Measurements from ENCODE around the gene FBXO10. TPM values are rescaled to one million over a fixed set of nuclear protein-coding genes. Genes with fewer than 3 reads are reported as not detected.

FBXO10 gene
- total RNA-seq, 3 donors from 2014 or later, result 5.1 to 6.9 (median 5.9) TPM

DNA sequence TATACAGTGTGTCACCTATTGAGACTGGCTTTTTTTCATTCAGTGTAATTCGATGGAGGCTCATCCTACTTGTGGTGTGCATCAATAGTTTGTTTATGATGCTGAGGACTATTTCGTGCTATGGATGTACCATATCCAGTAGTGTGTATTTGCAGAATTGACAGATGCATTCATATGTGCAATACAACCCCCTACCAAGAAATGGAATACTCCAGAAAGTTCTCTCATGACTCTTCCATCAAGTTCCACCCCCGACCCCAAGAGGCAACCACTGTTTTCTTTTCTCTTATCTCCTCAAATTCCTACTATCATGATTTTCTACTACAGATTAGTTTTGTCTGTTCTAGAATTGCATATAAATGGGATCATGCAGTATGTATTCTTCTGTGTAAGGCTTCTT lies 21.9 kb downstream of the FBXO10 start:
- intact Hi-C loops (cut with DNase I; ENCODE audit: low total_unique reads), result no loop called here
- H3K9me3 ChIP-seq, result no peaks in the 10 kb centered on the region
- no peaks in the 10 kb centered on the region for H3K36me3 ChIP-seq
- H3K4me3 ChIP-seq, result no peak overlapping the region
- no peaks in the 10 kb centered on the region for H3K27me3 ChIP-seq
- no peaks in the 10 kb centered on the region for H3K4me1 ChIP-seq
- no peak overlapping the region for H3K27ac ChIP-seq
- no peak for DNase-seq (ENCODE audit: low spot score in 2 of 2)
- TF ChIP-seq, protein P1, sequence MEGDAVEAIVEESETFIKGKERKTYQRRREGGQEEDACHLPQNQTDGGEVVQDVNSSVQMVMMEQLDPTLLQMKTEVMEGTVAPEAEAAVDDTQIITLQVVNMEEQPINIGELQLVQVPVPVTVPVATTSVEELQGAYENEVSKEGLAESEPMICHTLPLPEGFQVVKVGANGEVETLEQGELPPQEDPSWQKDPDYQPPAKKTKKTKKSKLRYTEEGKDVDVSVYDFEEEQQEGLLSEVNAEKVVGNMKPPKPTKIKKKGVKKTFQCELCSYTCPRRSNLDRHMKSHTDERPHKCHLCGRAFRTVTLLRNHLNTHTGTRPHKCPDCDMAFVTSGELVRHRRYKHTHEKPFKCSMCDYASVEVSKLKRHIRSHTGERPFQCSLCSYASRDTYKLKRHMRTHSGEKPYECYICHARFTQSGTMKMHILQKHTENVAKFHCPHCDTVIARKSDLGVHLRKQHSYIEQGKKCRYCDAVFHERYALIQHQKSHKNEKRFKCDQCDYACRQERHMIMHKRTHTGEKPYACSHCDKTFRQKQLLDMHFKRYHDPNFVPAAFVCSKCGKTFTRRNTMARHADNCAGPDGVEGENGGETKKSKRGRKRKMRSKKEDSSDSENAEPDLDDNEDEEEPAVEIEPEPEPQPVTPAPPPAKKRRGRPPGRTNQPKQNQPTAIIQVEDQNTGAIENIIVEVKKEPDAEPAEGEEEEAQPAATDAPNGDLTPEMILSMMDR (IDR thresholded peaks at IDR 0.05), result no peak
- TF ChIP-seq POLR2AphosphoS5 (IDR thresholded peaks at IDR 0.05) (no peak), POLR2A (IDR thresholded peaks at IDR 0.05) (no peak)

DNA sequence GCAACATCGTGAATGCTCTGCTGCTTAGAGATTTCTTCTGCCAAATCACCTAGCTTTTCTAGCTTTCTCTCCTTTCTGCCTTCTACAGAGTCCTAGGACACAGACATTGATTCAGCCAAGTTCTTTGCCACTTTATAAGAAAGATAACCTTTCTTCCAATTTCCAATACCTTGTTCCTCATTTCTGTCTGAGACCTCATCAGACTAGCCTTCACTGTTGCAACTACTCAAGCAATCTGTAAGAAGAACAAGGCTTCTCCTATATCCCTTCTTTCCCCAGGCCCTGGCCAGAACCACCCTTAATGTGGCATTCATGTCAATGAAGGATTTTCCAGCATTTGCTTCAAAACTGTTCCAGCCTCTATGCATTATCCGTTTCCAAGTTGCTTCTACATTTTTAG lies 24.3 kb downstream of the FBXO10 start:
- no peak for DNase-seq (ENCODE audit: low spot score in 2 of 2)
- Histone ChIP-seq H3K4me3 (no peak overlapping the region), H3K9me3 (no peaks in the 10 kb centered on the region), H3K27ac (no peak overlapping the region), H3K4me1 (no peaks in the 10 kb centered on the region), H3K27me3 (no peaks in the 10 kb centered on the region), H3K36me3 (no peaks in the 10 kb centered on the region)
- intact Hi-C loops (cut with DNase I; ENCODE audit: low total_unique reads), result no loop called here
- TF ChIP-seq POLR2A (IDR thresholded peaks at IDR 0.05) (no peak), POLR2AphosphoS5 (IDR thresholded peaks at IDR 0.05) (no peak)
- TF ChIP-seq, protein P1 (IDR thresholded peaks at IDR 0.05), result no peak

DNA sequence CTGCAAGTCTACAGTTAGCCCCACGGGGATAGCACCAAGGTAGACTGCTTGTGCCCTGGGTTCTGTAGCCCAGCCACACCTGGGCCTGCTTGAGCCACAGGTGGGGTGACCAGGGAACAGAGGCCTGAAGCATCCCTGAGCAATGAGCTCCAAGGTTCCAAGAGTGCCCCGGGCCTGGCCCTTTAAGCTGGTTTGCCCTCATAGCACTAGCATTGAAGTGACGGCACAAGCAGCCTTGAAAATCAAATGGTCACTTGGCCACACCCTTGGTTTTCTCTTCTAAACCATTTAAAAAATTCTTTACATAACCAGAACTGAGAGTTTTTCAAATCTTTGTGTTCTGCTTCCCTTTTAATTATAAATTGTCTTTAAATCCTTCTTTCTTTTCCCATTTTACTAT lies 24.7 kb downstream of the FBXO10 start:
- no peaks in the 10 kb centered on the region for H3K27me3 ChIP-seq
- no peaks in the 10 kb centered on the region for H3K9me3 ChIP-seq
- no peaks in the 10 kb centered on the region for H3K4me1 ChIP-seq
- intact Hi-C loops (cut with DNase I; ENCODE audit: low total_unique reads), result no loop called here
- DNase-seq (ENCODE audit: low spot score in 2 of 2), result no peak
- no peak overlapping the region for H3K27ac ChIP-seq
- no peaks in the 10 kb centered on the region for H3K36me3 ChIP-seq
- H3K4me3 ChIP-seq, result no peak overlapping the region
- TF ChIP-seq POLR2AphosphoS5 (IDR thresholded peaks at IDR 0.05) (no peak), POLR2A (IDR thresholded peaks at IDR 0.05) (no peak)
- TF ChIP-seq, protein P1 (IDR thresholded peaks at IDR 0.05), result no peak

DNA sequence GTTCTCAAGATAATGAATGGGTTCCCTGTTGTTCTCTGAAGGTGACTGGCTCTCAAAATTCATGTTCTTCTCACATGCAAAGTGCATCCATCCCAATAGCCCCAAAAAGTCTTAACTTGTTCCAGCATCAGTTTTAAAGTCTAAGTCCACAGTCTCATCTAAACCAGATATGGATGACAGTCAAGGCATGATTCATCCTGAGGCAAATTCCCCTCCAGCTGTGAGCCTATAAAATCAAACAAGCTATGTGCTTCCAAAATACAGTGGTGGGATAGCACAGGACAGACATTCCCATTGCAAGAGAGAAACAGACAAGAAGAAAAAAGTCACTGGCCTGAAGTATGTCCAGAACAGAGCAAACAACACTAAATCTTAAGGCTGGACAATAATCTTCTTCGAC lies 25.4 kb downstream of the FBXO10 start:
- intact Hi-C loops (cut with DNase I; ENCODE audit: low total_unique reads), result no loop called here
- TF ChIP-seq POLR2A (IDR thresholded peaks at IDR 0.05) (no peak), POLR2AphosphoS5 (IDR thresholded peaks at IDR 0.05) (no peak)
- TF ChIP-seq, protein P1 (IDR thresholded peaks at IDR 0.05), result no peak
- Histone ChIP-seq H3K9me3 (no peaks in the 10 kb centered on the region), H3K27ac (no peak overlapping the region), H3K4me3 (no peak overlapping the region), H3K4me1 (no peaks in the 10 kb centered on the region), H3K27me3 (no peaks in the 10 kb centered on the region), H3K36me3 (no peaks in the 10 kb centered on the region)
- no peak for DNase-seq (ENCODE audit: low spot score in 2 of 2)

DNA sequence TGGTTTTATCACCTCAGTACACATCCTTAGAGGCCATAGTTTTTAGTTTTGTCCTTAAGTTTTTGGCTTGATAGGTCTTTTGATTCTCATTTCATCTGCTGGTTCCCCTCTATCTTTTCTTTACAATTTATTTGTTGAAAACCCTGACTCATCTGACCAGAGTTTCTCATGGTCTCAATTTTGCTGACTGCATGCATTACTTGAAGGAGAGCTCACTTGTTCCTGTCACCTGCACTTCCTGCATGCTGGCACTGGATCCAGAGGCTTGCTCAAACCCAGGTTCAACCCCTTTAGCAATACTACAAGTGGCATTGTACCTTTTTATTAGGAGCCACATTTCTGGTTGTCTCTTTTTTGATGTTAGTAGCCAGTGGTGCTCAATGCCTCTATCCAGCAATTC lies 26.7 kb downstream of the FBXO10 start:
- intact Hi-C loops (cut with DNase I; ENCODE audit: low total_unique reads), result no loop called here
- H3K4me1 ChIP-seq, result no peaks in the 10 kb centered on the region
- no peaks in the 10 kb centered on the region for H3K9me3 ChIP-seq
- TF ChIP-seq, protein P1 (IDR thresholded peaks at IDR 0.05), result no peak
- TF ChIP-seq POLR2A (IDR thresholded peaks at IDR 0.05), result no peak
- TF ChIP-seq POLR2AphosphoS5 (IDR thresholded peaks at IDR 0.05), result no peak
- no peaks in the 10 kb centered on the region for H3K27me3 ChIP-seq
- H3K27ac ChIP-seq, result no peak overlapping the region
- no peaks in the 10 kb centered on the region for H3K36me3 ChIP-seq
- no peak for DNase-seq (ENCODE audit: low spot score in 2 of 2)
- no peak overlapping the region for H3K4me3 ChIP-seq

Data from breast epithelium (tissue), 4 donors.